PC-9 (cell line): ENCODE data around the gene PDE6C. TPM values are rescaled to one million over a fixed set of nuclear protein-coding genes. Genes with fewer than 3 reads are reported as not detected.

Source experiments
- BruUV-seq: library from RNA; stranded (reverse); fragments of 400-500 nt; replicated peaks from 2 replicates; lab custom pipeline; 2021; lab: Mats Ljungman, UMichigan
- CTCF ChIA-PET: fragments of 300-600 bp; sonication (Branson Sonifier 250); formaldehyde crosslinking; loops from one replicate; lab custom pipeline; 2022; ENCODE audit warnings: antibody characterized with exemption; lab: Charles Lee
- POLR2A ChIA-PET: fragments of 300-600 bp; sonication (Branson Sonifier 250); formaldehyde crosslinking; loops from one replicate; lab custom pipeline; 2022; ENCODE audit warnings: antibody characterized with exemption; ENCODE audit not compliant: unreplicated experiment; lab: Charles Lee
- DNase-seq, 2 experiments: peaks; one replicate each; pipeline versions ENCODE4 v3.0.0 to v3.0.0-alpha.2; 2015 to 2022; ENCODE audit warnings: mixed read lengths in 1 of 2
- H2AFZ ChIP-seq: fragments of 200-600 bp; sonication (generic); 2 replicates; pipeline ENCODE4 v1.8.1; 2017; ENCODE audit warnings: antibody characterized with exemption
- H3F3A ChIP-seq: fragments of 200-600 bp; sonication (generic); 2 replicates; pipeline ENCODE4 v1.8.1; 2017; ENCODE audit warnings: antibody characterized with exemption, mild to moderate bottlenecking, low read depth; ENCODE audit not compliant: insufficient read depth
- H3K27ac ChIP-seq: fragments of 200-600 bp; sonication (generic); 2 replicates; pipeline ENCODE4 v1.6.1; 2016; ENCODE audit warnings: mixed run types
- H3K27me3 ChIP-seq: fragments of 200-600 bp; sonication (generic); 2 replicates; pipeline ENCODE4 v1.6.1; 2016; ENCODE audit warnings: low read depth, mixed run types; ENCODE audit not compliant: insufficient read depth
- H3K36me3 ChIP-seq: fragments of 200-600 bp; sonication (generic); 2 replicates; pipeline ENCODE4 v1.6.1; 2016; ENCODE audit warnings: low read depth, mixed run types
- H3K4me1 ChIP-seq: fragments of 200-600 bp; sonication (generic); replicated peaks from 2 replicates; pipeline ENCODE4 v1.6.1; 2016; ENCODE audit warnings: mixed run types; ENCODE audit not compliant: insufficient read depth
- H3K4me2 ChIP-seq: fragments of 200-600 bp; sonication (generic); 2 replicates; pipeline ENCODE4 v1.6.1; 2017; ENCODE audit warnings: mixed run types
- H3K4me3 ChIP-seq: fragments of 200-600 bp; sonication (generic); 2 replicates; pipeline ENCODE4 v1.6.1; 2016; ENCODE audit warnings: mixed run types
- H3K79me2 ChIP-seq: fragments of 200-600 bp; sonication (generic); 2 replicates; pipeline ENCODE4 v1.6.1; 2017; ENCODE audit warnings: low read depth, mixed run types
- H3K9me2 ChIP-seq: fragments of 200-600 bp; sonication (generic); 2 replicates; pipeline ENCODE4 v1.8.1; 2017; ENCODE audit warnings: mild to moderate bottlenecking; ENCODE audit not compliant: insufficient read depth
- H3K9me3 ChIP-seq: fragments of 200-600 bp; sonication (generic); 2 replicates; pipeline ENCODE4 v1.8.1; 2016; ENCODE audit warnings: low read depth; ENCODE audit not compliant: insufficient read depth
- H4K20me1 ChIP-seq: fragments of 200-600 bp; sonication (generic); 2 replicates; pipeline ENCODE4 v1.8.1; 2017; ENCODE audit not compliant: insufficient read depth
- CTCF ChIP-seq: fragments of 200-600 bp; sonication (generic); conservative IDR thresholded peaks from 2 replicates; pipeline ENCODE4 v1.6.1; 2017; ENCODE audit warnings: mixed run types, antibody characterized with exemption, mild to moderate bottlenecking, moderate library complexity
- EZH2 ChIP-seq: fragments of 200-600 bp; sonication (generic); IDR thresholded peaks from 2 replicates; pipeline ENCODE4 v1.8.0; 2017; ENCODE audit warnings: antibody characterized with exemption, low read depth
- intact Hi-C: fragments of 100-400 bp; cut with micrococcal nuclease; formaldehyde crosslinking; loops from one replicate; pipeline ENCODE4 v1.10.0; 2022; ENCODE audit not compliant: unreplicated experiment
- total RNA-seq: library from RNA; stranded (reverse); gene quantifications from 2 replicates; pipeline ENCODE4 v1.2.3, GENCODE V29; 2021

PDE6C gene
- total RNA-seq, 1 experiment from 2014 or later = not detected

GRCh38 chr10:93598157-93598556 lies 14.2 kb upstream of the PDE6C start:
- H3K4me1 ChIP-seq = no peaks in the 10 kb centered on the region
- H2AFZ ChIP-seq = no peak overlapping the region
- H4K20me1 ChIP-seq = no peaks in the 10 kb centered on the region
- intact Hi-C loops = no loop called here
- DNase-seq = no peak
- no peaks in the 10 kb centered on the region for H3K36me3 ChIP-seq
- H3K9me3 ChIP-seq = no peaks in the 10 kb centered on the region
- no peak overlapping the region for H3K4me2 ChIP-seq
- CTCF ChIA-PET = no interaction called here
- no peak overlapping the region for H3K4me3 ChIP-seq
- no peaks in the 10 kb centered on the region for H3F3A ChIP-seq
- H3K79me2 ChIP-seq = no peaks in the 10 kb centered on the region
- POLR2A ChIA-PET = interaction anchor here (0.6 kb wide), 1 partner anchor 85 kb away, joined by 5 read pairs; no protein-coding TSS in a partner anchor
- H3K27me3 ChIP-seq = no peaks in the 10 kb centered on the region
- H3K27ac ChIP-seq = no peak overlapping the region
- no peaks in the 10 kb centered on the region for H3K9me2 ChIP-seq
- no TSS peak for BruUV-seq
- TF ChIP-seq CTCF (no peak), EZH2 (no peak)

- DNase-seq = no peak
- intact Hi-C loops = no loop called here
- Histone ChIP-seq H3K9me2 (no peaks in the 10 kb centered on the region), H3K27ac (no peak overlapping the region), H3K36me3 (no peaks in the 10 kb centered on the region), H3K4me2 (no peak overlapping the region), H3K79me2 (no peaks in the 10 kb centered on the region), H3F3A (no peaks in the 10 kb centered on the region), H3K4me3 (no peak overlapping the region), H3K4me1 (no peaks in the 10 kb centered on the region), H4K20me1 (no peaks in the 10 kb centered on the region), H3K27me3 (no peaks in the 10 kb centered on the region), H2AFZ (no peak overlapping the region), H3K9me3 (no peaks in the 10 kb centered on the region)
- ChIA-PET POLR2A (interaction anchor here (0.7 kb wide), 1 partner anchor 95 kb away, joined by 3 read pairs; no protein-coding TSS in a partner anchor), CTCF (no interaction called here)
- TF ChIP-seq CTCF (no peak), EZH2 (no peak)
- no TSS peak for BruUV-seq
These were observed 13.0 kb upstream of the PDE6C start for GRCh38 chr10:93599335-93599734.

- Histone ChIP-seq H3K4me1 (no peaks in the 10 kb centered on the region), H3K79me2 (no peaks in the 10 kb centered on the region), H3K36me3 (no peaks in the 10 kb centered on the region), H3K27me3 (no peaks in the 10 kb centered on the region), H3K9me3 (no peaks in the 10 kb centered on the region), H3K9me2 (no peaks in the 10 kb centered on the region), H3F3A (no peaks in the 10 kb centered on the region), H3K27ac (no peak overlapping the region), H3K4me2 (no peak overlapping the region), H4K20me1 (no peaks in the 10 kb centered on the region), H2AFZ (no peak overlapping the region), H3K4me3 (no peak overlapping the region)
- DNase-seq = no peak
- ChIA-PET POLR2A (interaction anchor here (0.7 kb wide), 1 partner anchor 95 kb away, joined by 3 read pairs; no protein-coding TSS in a partner anchor), CTCF (interaction anchor here (0.5 kb wide), 1 partner anchor 40 kb away, joined by 7 read pairs; no protein-coding TSS in a partner anchor)
- intact Hi-C loops = no loop called here
- BruUV-seq = no TSS peak
- no peak for TF ChIP-seq EZH2
These were observed 12.6 kb upstream of the PDE6C start for GRCh38 chr10:93599778-93600177.
